SK-N-DZ (cell line): ENCODE results near the gene MRPL44.
"Not testable (repeated sequence)": the region's sequence is repeated elsewhere in the genome, so short reads cannot be mapped to it uniquely, and the experiment has no call there.

Source experiments
- DNase-seq: peaks from one replicate; pipeline ENCODE4 v3.0.0-alpha.2; 2015; ENCODE audit warnings: low spot score

Gene MRPL44

GRCh38 chr2:223935459-223936125, 21.7 kb upstream of the MRPL44 start:
- no peak for DNase-seq

GRCh38 chr2:223936862-223937326, 20.4 kb upstream of the MRPL44 start:
- DNase-seq = no peak

- DNase-seq = no peak
Observed at GRCh38 chr2:223937535-223937934, 19.7 kb upstream of the MRPL44 start.

GRCh38 chr2:223939438-223939837, 17.8 kb upstream of the MRPL44 start:
- DNase-seq = not testable (repeated sequence)

- DNase-seq = no peak
Observed at GRCh38 chr2:223941579-223942277, 15.5 kb upstream of the MRPL44 start.

GRCh38 chr2:223943135-223943534, 14.1 kb upstream of the MRPL44 start:
- no peak for DNase-seq

DNA sequence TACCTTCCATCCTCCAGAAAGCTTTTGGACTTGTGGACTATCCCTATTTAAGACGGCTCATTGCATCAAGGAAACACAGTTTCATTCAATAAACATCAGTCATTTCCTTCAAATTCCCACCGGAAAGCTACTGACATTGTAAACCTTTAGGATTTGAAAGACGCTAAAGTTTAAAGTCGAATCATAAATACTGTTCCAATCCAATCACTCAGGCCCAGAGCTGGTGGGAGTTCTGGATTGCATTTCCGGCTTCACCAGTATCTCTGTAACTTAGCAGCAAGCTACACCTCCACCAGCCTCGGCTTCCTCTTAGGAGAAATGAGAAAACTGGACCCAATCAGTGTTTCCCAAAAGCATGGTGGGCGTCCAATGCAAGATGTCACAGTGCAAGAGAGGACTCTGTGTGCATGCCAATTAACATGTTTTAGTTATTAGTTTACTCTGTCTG, 13.7 kb upstream of the MRPL44 start:
- no peak for DNase-seq

DNA sequence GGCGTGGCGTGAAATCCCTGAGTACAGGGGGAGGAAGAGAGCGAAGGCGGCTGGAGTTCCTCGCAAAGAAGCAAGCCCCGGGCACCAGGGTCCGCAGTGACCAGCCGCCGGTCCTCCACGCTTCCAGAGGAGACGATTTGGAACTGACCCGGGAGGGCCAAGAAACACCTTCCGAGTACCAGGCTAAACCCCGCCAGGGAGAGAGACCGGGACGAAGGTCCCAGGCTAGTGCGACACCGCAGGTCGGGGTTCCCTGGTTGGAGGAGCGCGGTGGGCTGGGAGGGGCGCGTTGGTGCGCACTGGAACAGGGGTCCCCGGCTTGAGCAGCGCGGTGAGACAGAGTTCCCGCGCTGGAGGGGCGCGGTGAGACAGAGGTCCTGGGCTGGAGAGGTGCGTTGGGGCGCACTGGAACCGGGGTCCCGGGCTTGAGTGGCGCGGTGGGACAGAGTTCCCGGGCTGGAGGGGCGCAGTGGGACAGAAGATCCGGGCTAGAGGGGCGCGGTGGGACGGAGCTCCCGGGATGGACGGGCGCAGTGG, 13.0 kb upstream of the MRPL44 start:
- no peak for DNase-seq

DNA sequence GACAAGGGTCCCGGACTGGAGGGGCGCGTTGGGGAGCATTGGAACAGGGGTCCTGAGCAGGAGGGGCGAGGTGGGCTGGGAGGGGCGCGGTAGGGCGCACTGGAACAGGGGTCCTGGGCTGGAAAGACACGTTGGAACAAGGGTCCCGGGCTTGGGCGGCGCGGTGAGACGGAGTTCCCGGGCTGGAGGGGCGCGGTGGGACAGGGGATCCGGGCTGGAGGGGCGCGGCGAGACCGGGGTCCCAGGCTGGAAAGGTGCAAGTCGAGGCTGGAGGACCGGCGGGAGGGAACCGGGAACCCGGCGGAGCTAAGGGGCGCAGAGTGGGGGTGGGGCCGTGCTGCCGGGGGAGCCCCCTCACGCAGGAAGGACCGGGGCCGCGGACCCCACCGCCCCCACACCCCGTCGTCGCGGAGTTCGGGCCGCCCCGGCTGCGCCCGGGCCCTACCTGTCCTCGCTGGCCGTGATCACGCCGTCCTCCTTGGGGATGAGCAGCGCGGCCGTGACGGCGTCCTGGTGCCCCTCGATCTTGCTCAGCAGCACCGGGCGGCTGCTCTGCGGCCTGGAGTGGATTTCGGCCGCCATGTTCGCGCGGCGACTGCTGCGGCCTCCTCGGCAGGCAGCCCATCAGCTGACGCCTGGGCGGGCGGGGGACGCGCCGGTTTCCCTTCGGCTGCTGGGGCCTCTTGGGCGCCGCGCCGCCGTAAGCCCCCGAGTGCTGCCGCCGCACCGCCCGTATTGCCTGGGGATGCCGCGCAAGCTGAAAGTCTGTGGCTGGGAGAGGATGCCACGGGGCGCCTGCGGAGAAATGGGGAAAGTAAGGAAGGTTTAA, 12.3 kb upstream of the MRPL44 start, which contains the start of gene WDFY1:
WDFY1 (minus strand) TSS at position 633 of the 829 bp plus-strand sequence; CDS start at position 582, 51 bp downstream.
- DNase-seq = peak; percentile 80

GRCh38 chr2:223945755-223946154, 11.5 kb upstream of the MRPL44 start:
- no peak for DNase-seq

GRCh38 chr2:223947711-223948205, 9.5 kb upstream of the MRPL44 start:
- no peak for DNase-seq

GRCh38 chr2:223949241-223949840, 7.9 kb upstream of the MRPL44 start:
- no peak for DNase-seq

DNA sequence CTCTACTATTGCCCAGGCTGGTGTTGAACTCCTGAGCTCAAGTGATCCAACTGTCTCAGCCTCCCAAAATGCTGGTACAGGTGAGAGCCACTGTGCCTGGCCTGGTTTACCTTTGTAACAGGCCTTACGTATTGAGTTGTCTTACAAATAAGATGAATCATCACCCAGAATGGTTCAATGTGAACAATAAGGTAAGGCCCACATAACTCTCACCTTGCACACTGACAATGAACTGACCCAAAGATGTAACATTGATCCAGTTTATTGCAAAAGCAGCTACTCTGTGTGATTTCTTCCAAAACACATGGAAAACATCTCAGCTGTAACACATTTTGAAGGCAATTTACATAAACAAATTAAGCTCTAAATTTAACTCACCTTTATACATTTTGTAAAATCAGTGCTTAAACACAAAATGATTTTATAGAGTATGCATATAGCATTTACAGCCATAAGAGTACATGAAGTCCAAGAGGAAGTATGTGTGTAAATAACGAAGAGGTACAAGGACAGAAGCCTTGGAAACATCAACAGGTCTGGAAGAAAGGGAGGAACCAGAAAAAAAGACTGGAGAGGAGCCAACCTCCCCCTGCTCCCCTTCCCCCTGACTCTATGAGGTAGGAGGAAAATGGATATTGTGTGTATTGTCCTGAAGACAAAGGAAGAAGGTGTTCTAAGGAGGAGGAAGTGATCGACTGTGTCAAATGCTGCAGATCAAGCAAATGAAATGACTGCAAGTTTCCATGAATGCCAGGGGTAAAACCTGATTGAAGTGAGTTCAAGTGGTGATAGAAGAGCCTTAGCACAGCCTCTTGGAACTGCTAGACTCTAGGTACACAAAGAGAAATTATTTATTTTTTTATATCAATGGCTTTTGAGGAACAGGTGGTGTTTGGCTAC, 6.6 kb upstream of the MRPL44 start:
- no peak for DNase-seq

DNA sequence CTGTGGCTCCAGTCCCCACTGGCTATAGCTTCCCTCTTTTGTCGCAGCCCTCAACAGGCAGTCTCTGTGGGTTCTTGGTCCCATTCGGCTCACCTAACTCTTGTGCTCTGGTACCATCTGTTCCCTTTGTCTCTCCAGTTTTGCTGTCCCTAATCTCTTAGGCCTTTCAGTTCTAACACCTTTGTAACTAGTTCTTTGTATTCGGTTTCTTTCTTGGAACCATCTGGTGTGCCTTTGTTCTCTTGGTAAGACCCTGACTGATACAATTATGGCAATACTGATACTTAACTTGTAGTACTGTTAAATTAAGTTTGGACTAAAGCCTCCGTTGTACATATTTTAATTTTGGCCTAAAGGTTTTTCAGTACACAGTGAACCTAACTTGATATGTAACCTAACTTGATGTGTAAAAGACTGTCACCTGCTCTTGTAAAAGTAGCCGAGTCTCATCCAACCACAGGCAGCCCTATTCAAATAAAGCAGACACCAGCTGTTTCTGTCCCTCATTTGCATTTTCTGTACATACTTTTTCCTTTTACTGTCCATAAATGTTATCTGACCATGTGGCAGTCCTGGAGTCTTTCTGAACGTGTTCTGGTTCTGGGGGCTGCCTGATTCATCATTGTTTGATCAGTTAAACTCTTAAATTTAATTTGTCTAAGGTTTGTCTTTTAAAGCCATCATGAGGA, 4.8 kb upstream of the MRPL44 start:
- no peak for DNase-seq

- DNase-seq = no peak
Observed at GRCh38 chr2:223954401-223954800, 2.9 kb upstream of the MRPL44 start.

DNA sequence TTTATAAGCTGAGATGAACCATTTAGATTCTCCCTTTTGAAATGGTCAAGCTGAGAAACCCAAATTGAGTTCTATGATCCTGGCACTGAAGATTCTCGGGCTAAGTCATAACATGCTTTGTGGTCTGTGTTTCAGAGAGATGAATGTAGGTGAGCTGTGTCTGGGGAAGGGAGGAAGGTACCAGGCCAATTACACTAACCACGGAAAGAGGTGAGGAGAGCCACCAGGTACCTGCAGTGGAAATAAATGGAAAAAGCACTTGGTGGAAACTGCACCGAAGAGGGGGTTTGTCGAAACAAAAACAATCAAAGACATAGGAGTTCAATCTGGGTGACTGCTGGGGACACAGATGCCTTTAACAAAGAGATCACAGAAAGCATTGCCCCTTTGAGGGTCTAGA, 963 bp upstream of the MRPL44 start:
- DNase-seq = no peak

GRCh38 chr2:223959688-223960087, 2.4 kb downstream of the MRPL44 start:
- no peak for DNase-seq

DNA sequence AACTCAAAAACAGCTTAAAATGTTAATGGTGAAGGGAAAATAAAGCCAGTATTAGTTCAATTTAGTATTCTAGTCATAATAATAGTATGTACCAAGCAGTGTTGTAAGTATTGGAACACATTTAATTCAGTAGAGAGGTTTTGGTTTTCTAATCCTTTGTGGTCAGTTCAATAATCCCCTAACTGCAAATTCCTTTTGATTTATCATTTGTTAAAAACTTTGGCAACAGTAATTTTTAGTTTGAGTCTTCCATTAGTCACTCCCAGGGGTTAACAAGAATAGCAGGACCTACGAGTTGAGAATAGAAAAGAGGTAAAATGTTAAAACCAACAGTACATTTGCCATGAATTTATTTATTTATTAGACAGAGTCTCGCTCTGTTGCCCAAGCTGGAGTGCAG, 10.7 kb downstream of the MRPL44 start:
- DNase-seq = no peak

DNA sequence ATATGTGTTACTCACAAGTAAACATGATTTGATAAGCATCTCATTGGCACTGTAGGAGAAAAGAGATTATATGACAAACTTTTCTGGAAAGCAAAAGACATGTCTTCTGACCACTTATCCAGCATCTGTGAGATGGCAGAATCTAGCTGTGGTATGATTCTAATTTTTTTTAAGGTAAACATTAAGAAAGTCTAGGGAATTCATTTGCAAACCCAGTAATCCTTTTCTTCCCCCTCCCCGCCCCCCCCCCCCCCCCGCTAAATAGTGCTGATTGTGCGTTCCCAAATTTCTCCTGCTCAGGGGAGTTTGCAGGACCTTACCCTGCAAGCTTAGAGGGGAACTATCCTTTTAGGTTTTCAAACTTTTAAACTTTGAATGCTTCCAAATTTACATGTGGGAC, 12.1 kb downstream of the MRPL44 start:
- DNase-seq = no peak

DNA sequence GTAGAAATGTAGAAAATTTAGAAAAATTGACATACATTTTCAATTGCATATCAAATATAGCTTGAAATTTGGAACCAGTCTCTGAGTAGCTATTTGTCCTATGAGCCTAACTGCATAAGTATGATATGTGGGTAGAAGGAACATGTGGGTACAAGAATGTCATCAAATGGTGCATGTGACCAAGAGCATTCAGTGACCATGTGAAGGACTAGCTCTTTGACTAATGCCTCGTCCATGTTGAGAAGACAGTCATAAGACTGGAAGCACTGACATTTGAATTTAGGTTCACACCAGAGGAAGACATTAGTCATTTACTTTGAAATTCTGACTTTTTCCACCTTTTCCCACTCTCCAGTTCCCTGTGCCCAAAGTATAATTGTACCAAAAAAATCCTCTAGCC, 12.6 kb downstream of the MRPL44 start:
- no peak for DNase-seq
